ENCODE measurements around the gene SETD7.
A peak's percentile ranks its signal among the peaks of the same experiment; 100 is the strongest.
"Not testable (repeated sequence)": the region's sequence is repeated elsewhere in the genome, so short reads cannot be mapped to it uniquely, and the experiment has no call there.

SETD7 gene

DNA sequence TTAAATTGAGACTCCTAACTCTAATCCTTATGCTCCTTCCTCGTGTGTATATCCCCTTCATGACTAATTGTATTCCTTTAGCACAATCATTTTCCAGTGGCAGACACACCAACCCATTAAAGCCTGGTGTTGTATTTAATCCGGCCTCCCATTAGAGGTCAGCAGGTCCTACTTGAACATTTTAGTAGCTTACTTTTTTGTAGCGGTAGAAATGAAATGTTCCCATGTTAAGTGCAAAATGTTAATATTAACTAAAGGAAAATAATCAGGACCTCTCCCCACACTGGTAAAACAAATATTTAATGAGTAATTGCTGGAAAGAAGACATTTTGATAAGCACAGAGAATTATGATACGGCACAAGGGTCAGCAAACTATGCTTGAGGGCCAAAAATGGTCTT is 98.7 kb downstream of the SETD7 start:
- no peak for TF ChIP-seq CTCF (IDR thresholded peaks at IDR 0.05; ENCODE audit: low read depth, low read length)
- H3K4me3 ChIP-seq (ENCODE audit: low read depth, low read length): no peak overlapping the region

DNA sequence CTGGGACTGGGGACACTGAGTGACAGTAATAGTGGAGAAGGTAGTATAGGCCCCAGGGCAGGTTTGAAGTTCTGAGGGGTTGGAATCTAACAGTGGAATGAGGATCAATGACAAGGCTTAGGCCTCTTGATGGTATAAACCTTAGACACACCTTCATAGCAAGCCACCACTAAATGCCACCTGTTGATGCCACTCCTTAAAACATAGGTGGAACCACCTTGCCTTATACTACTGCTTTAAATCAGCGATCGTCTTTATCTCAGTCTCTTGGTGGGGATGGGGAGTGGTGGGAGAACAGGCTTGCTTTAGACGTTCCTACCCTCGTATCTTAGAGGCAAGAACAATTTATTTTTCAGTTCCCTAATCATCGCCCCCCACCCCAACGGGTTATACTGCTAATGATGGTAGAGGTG is 100.9 kb downstream of the SETD7 start:
- no peak for TF ChIP-seq CTCF (IDR thresholded peaks at IDR 0.05; ENCODE audit: low read depth, low read length)
- H3K4me3 ChIP-seq (ENCODE audit: low read depth, low read length): peak overlapping the region; percentile 72

DNA sequence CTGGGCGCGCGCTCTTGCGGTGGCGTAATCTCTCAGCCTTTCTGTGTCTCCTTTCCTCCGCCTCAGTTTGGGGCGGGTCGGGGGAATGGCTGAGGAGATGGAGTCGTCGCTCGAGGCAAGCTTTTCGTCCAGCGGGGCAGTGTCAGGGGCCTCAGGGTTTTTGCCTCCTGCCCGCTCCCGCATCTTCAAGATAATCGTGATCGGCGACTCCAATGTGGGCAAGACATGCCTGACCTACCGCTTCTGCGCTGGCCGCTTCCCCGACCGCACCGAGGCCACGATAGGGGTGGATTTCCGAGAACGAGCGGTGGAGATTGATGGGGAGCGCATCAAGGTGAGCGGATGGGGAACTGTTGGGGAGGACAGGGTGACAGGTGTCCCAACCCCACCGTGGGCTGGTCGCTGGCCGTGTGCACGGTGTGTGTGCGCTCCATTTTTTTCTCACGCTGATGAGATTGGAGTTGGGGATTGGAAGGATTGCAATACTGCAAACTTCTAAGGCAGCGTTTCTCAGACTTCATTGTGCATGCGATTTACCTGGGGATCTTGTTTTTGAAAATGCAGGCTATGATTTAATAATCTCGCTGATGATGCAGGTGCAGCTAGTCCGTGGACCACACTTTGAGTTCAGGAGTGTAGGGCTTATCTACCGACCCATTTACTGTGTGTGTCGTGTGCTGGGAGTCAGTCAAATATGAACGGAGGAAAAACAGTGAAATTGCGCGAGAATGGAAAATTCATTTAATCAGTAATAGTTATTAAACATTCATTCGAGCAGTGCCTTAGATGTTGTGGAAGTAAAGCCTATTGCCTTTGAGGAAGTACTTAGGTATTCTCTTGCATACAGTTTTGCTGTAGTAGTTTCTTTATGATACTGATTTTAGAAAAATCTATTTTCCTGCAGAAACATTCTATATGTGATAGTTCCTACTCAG is 101.6 kb downstream of the SETD7 start, which contains the start of gene RAB33B:
TSS of gene RAB33B (plus strand) at position 11 of the 935 bp plus-strand sequence. CDS start at position 86, 75 bp downstream.
- TF ChIP-seq CTCF (IDR thresholded peaks at IDR 0.05; ENCODE audit: low read depth, low read length): no peak
- peak within 1 kb of the TSS; percentile 72 for H3K4me3 ChIP-seq (ENCODE audit: low read depth, low read length)

GRCh38 chr4:139453371-139454110 is 102.5 kb downstream of the SETD7 start:
- TF ChIP-seq CTCF (IDR thresholded peaks at IDR 0.05; ENCODE audit: low read depth, low read length): no peak; the same call in 1 of the 2 replicates
- peak overlapping the region; percentile 72 for H3K4me3 ChIP-seq (ENCODE audit: low read depth, low read length)

GRCh38 chr4:139453041-139453370 is 103.0 kb downstream of the SETD7 start:
- H3K4me3 ChIP-seq (ENCODE audit: low read depth, low read length): peak overlapping the region; percentile 72

GRCh38 chr4:139451997-139452396 is 104.0 kb downstream of the SETD7 start:
- H3K4me3 ChIP-seq (ENCODE audit: low read depth, low read length): no peak overlapping the region
- no peak for TF ChIP-seq CTCF (IDR thresholded peaks at IDR 0.05; ENCODE audit: low read depth, low read length)

More at GRCh38 chr4:139453041-139453370, 103.0 kb downstream of the SETD7 start:
- TF ChIP-seq CTCF (IDR thresholded peaks at IDR 0.05; ENCODE audit: low read depth, low read length): peak; percentile 19; the same call in 1 of the 2 replicates

- H3K4me3 ChIP-seq (ENCODE audit: low read depth, low read length): no peak overlapping the region
- no peak for TF ChIP-seq CTCF (IDR thresholded peaks at IDR 0.05; ENCODE audit: low read depth, low read length)
Measured at GRCh38 chr4:139450586-139450985, 105.4 kb downstream of the SETD7 start.

DNA sequence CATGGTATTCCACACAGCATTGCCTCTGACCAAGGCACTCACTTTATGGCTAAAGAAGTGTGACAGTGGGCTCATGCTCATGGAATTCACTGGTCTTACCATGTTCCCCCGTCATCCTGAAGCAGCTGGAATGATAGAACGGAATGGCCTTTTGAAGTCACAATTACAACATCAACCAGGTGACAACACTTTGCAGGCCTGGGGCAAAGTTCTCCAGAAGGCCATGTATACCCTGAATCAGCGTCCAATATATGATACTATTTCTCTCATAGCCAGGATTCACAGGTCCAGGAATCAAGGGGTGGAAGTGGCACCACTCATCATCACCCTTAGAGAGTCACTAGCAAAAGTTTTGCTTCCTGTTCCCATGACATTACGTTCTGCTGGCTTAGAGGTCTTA is 108.9 kb downstream of the SETD7 start:
- not testable (repeated sequence) for H3K4me3 ChIP-seq (ENCODE audit: low read depth, low read length)

Measured in WI38 (cell line).